H1 (cell line): ENCODE results near the gene MSMP. TPM values are rescaled to one million over a fixed set of nuclear protein-coding genes. Genes with fewer than 3 reads are reported as not detected.

Experiments used
- CTCF ChIA-PET: fragments of 300-600 bp; sonication (Branson Sonifier 250); formaldehyde crosslinking; loops from one replicate; lab custom pipeline; 2021; ENCODE audit not compliant: partially characterized antibody; lab: Charles Lee
- POLR2A ChIA-PET: fragments of 300-600 bp; sonication (Branson Sonifier 250); formaldehyde crosslinking; loops from one replicate; lab custom pipeline; 2021; ENCODE audit warnings: inconsistent platforms; ENCODE audit not compliant: partially characterized antibody; lab: Charles Lee
- DNase-seq, 2 experiments: peaks; one replicate each; pipeline versions ENCODE4 v3.0.0 to v3.0.0-alpha.2; 2010 to 2022; ENCODE audit warnings: low spot score in 2 of 2, low read depth in 1 of 2, mixed read lengths in 1 of 2
- FAIRE-seq: peaks from 2 replicates; lab custom pipeline; 2011; peaks lifted over from hg19 to GRCh38; lab: Jason Lieb, UNC
- H2AFZ ChIP-seq: 2 replicates; pipeline ENCODE4 v1.8.1; 2012; ENCODE audit warnings: low read length, inconsistent platforms
- H2AK5ac ChIP-seq: 2 replicates; pipeline ENCODE4 v1.6.1; 2013; ENCODE audit warnings: low read depth, low read length
- H2BK120ac ChIP-seq: replicated peaks from 2 replicates; pipeline ENCODE3; 2013; ENCODE audit warnings: low read depth, low read length, inconsistent platforms
- H2BK12ac ChIP-seq: 2 replicates; pipeline ENCODE4 v1.6.1; 2013; ENCODE audit warnings: low read depth, low read length
- H2BK15ac ChIP-seq: 2 replicates; pipeline ENCODE4 v1.6.1; 2013; ENCODE audit warnings: low read length
- H2BK20ac ChIP-seq: 2 replicates; pipeline ENCODE4 v1.6.1; 2013; ENCODE audit warnings: low read length
- H2BK5ac ChIP-seq: 2 replicates; pipeline ENCODE4 v1.6.1; 2013; ENCODE audit warnings: low read depth, low read length
- H3K14ac ChIP-seq: 2 replicates; pipeline ENCODE4 v1.6.1; 2013; ENCODE audit warnings: inconsistent platforms; ENCODE audit not compliant: insufficient read length
- H3K18ac ChIP-seq: 2 replicates; pipeline ENCODE4 v1.6.1; 2013; ENCODE audit warnings: low read length; ENCODE audit errors: extremely low read depth
- H3K23ac ChIP-seq: 2 replicates; pipeline ENCODE4 v1.6.1; 2013; ENCODE audit warnings: inconsistent platforms; ENCODE audit not compliant: insufficient read length
- H3K23me2 ChIP-seq: 2 replicates; pipeline ENCODE4 v1.6.1; 2013; ENCODE audit warnings: low read depth, low read length
- H3K27ac ChIP-seq: 2 replicates; pipeline ENCODE4 v1.6.1; 2011; ENCODE audit warnings: low read depth, low read length, inconsistent platforms
- H3K27me3 ChIP-seq, 4 experiments: replicated peaks in 1 of 4; 1 replicate in 1 of 4; 2 replicates in 3 of 4; pipeline versions ENCODE4 v1.6.1 to v1.8.1; 2011 to 2013; ENCODE audit warnings: low read length in 3 of 4, mild to moderate bottlenecking in 3 of 4, inconsistent platforms in 2 of 4, mixed read lengths in 2 of 4, moderate library complexity in 1 of 4; ENCODE audit not compliant: control insufficient read depth in 3 of 4, insufficient read depth in 3 of 4; ENCODE audit errors: extremely low read depth in 1 of 4
- H3K36me3 ChIP-seq, 4 experiments: 2 replicates each; pipeline versions ENCODE4 v1.6.1 to v1.8.1; 2011 to 2013; ENCODE audit warnings: mild to moderate bottlenecking in 4 of 4, low read length in 3 of 4, moderate library complexity in 2 of 4, control low read depth in 1 of 4, inconsistent platforms in 1 of 4; ENCODE audit not compliant: insufficient read depth in 4 of 4, control insufficient read depth in 2 of 4
- H3K4ac ChIP-seq: replicated peaks from 2 replicates; pipeline ENCODE3; 2013; ENCODE audit warnings: low read length, low read depth, mixed read lengths, inconsistent platforms; ENCODE audit not compliant: insufficient read length
- H3K4me1 ChIP-seq, 4 experiments: replicated peaks in 1 of 4; 1 replicate in 1 of 4; 2 replicates in 3 of 4; pipeline versions ENCODE4 v1.6.1 to v1.8.1; 2011 to 2013; ENCODE audit warnings: low read length in 3 of 4, inconsistent platforms in 2 of 4, mixed read lengths in 1 of 4; ENCODE audit not compliant: insufficient read depth in 4 of 4, control insufficient read depth in 3 of 4
- H3K4me2 ChIP-seq, 2 experiments: 2 replicates each; pipeline versions ENCODE4 v1.6.1 to v1.8.1; 2011 to 2013; ENCODE audit warnings: low read depth in 2 of 2, low read length in 2 of 2, control low read depth in 1 of 2, inconsistent platforms in 1 of 2, mild to moderate bottlenecking in 1 of 2; ENCODE audit not compliant: insufficient read depth in 1 of 2
- H3K4me3 ChIP-seq, 4 experiments: fragments of 200-600, 300-600 bp in 1 of 4; sonication (generic), shearing (Covaris generic), sonication (Bioruptor Twin) in 1 of 4; 2 replicates each; pipeline versions ENCODE4 v1.5.1 to v1.8.1; 2011 to 2016; ENCODE audit warnings: low read length in 4 of 4, low read depth in 3 of 4, control low read depth in 2 of 4, inconsistent platforms in 2 of 4, mild to moderate bottlenecking in 2 of 4, mixed read lengths in 1 of 4, moderate library complexity in 1 of 4; ENCODE audit not compliant: insufficient read depth in 2 of 4; ENCODE audit errors: extremely low read depth in 1 of 4
- H3K56ac ChIP-seq: replicated peaks from 2 replicates; pipeline ENCODE3; 2013; ENCODE audit warnings: low read depth, mild to moderate bottlenecking, mixed read lengths, low read length, inconsistent platforms; ENCODE audit not compliant: insufficient read length
- H3K79me1 ChIP-seq: 2 replicates; pipeline ENCODE4 v1.6.1; 2013; ENCODE audit warnings: low read depth, low read length, control low read depth
- H3K79me2 ChIP-seq, 2 experiments: 2 replicates each; pipeline versions ENCODE4 v1.6.1 to v1.8.1; 2012 to 2013; ENCODE audit warnings: low read length in 2 of 2, mild to moderate bottlenecking in 2 of 2, inconsistent platforms in 1 of 2; ENCODE audit not compliant: insufficient read depth in 2 of 2, control insufficient read depth in 1 of 2
- H3K9ac ChIP-seq, 4 experiments: replicated peaks in 1 of 4; 1 replicate in 1 of 4; 2 replicates in 3 of 4; pipeline versions ENCODE4 v1.6.1 to v1.8.1; 2011 to 2013; ENCODE audit warnings: low read depth in 3 of 4, low read length in 3 of 4, control low read depth in 2 of 4, mild to moderate bottlenecking in 2 of 4, moderate library complexity in 2 of 4, inconsistent platforms in 1 of 4; ENCODE audit errors: extremely low read depth in 1 of 4
- H3K9me3 ChIP-seq, 2 experiments: 2 replicates each; pipeline versions ENCODE4 v1.6.1 to v1.8.1; 2012 to 2013; ENCODE audit warnings: mild to moderate bottlenecking in 2 of 2, moderate library complexity in 2 of 2, control low read depth in 1 of 2, inconsistent platforms in 1 of 2, low read depth in 1 of 2, low read length in 1 of 2, mixed read lengths in 1 of 2; ENCODE audit not compliant: insufficient read depth in 2 of 2
- H4K20me1 ChIP-seq, 2 experiments: replicated peaks in 1 of 2; 2 replicates each; pipeline versions ENCODE3 to v1.8.1; 2011 to 2013; ENCODE audit warnings: inconsistent platforms in 2 of 2, low read length in 2 of 2, mild to moderate bottlenecking in 1 of 2; ENCODE audit not compliant: insufficient read depth in 2 of 2, control insufficient read depth in 1 of 2
- H4K5ac ChIP-seq: 2 replicates; pipeline ENCODE4 v1.6.1; 2013; ENCODE audit warnings: low read length, low read depth, mixed read lengths, inconsistent platforms; ENCODE audit not compliant: insufficient read length
- H4K8ac ChIP-seq: 2 replicates; pipeline ENCODE4 v1.8.0; 2013; ENCODE audit warnings: mild to moderate bottlenecking, moderate library complexity, low read length, inconsistent platforms; ENCODE audit not compliant: insufficient read depth; ENCODE audit errors: extremely low read depth
- H4K91ac ChIP-seq: replicated peaks from 2 replicates; pipeline ENCODE3; 2013; ENCODE audit warnings: low read length, mixed read lengths, inconsistent platforms; ENCODE audit not compliant: insufficient read length
- BCL11A ChIP-seq, 2 experiments: IDR thresholded peaks; one replicate each; pipeline ENCODE4 v1.6.1; 2011; ENCODE audit warnings: low read depth in 2 of 2, low read length in 2 of 2, mild to moderate bottlenecking in 2 of 2
- HDAC2 ChIP-seq, 2 experiments: fragments of 300-600 bp in 1 of 2; sonication (generic) in 1 of 2; IDR thresholded peaks; 2 replicates each; pipeline ENCODE4 v1.6.1; 2011 to 2012; ENCODE audit warnings: low read depth in 2 of 2, low read length in 2 of 2, mild to moderate bottlenecking in 2 of 2, moderate library complexity in 2 of 2, borderline replicate concordance in 1 of 2, inconsistent platforms in 1 of 2
- MAFK ChIP-seq: IDR thresholded peaks from 2 replicates; pipeline ENCODE4 v1.6.1; 2012; ENCODE audit warnings: low read depth, mild to moderate bottlenecking, improper control_type of control experiment, low read length
- RXRA ChIP-seq: IDR thresholded peaks from 2 replicates; pipeline ENCODE4 v1.6.1; 2011; ENCODE audit warnings: low read depth, mild to moderate bottlenecking, low read length, moderate library complexity; ENCODE audit not compliant: insufficient read depth
- SIN3A ChIP-seq, 2 experiments: IDR thresholded peaks in 1 of 2; conservative IDR thresholded peaks in 1 of 2; 2 replicates each; pipeline ENCODE4 v1.6.1; 2011 to 2012; ENCODE audit warnings: low read length in 2 of 2, improper control_type of control experiment in 1 of 2, low read depth in 1 of 2, mild to moderate bottlenecking in 1 of 2
- SIX5 ChIP-seq: IDR thresholded peaks from 2 replicates; pipeline ENCODE4 v1.6.1; 2011; ENCODE audit warnings: mild to moderate bottlenecking, low read depth, low read length
- TBP ChIP-seq: IDR thresholded peaks from 2 replicates; pipeline ENCODE4 v1.6.1; 2011; ENCODE audit warnings: low read depth, low read length, improper control_type of control experiment
- WGBS, 2 experiments: shearing (Covaris generic) in 1 of 2; methylation state at CpG; one replicate each; pipeline versions ENCODE4 v1.1.6 to v1.1.7; 2013 to 2015; ENCODE audit warnings: low lambda C conversion rate in 2 of 2, mixed read lengths in 2 of 2, inconsistent platforms in 1 of 2, low coverage in 1 of 2, missing lambda C conversion rate in 1 of 2; ENCODE audit not compliant: insufficient replicate concordance in 2 of 2, insufficient coverage in 1 of 2, insufficient read length in 1 of 2; ENCODE audit errors: extremely low coverage in 1 of 2, missing lambda C conversion rate in 1 of 2; 5-methylcytosine and 5-hydroxymethylcytosine counted together
- polyA plus RNA-seq, 7 experiments: library from polyadenylated mRNA; depleted of rRNA in 3 of 7; stranded (reverse) in 5 of 7; unstranded in 2 of 7; fragments of >200 nt in 5 of 7; fragments of 200-250 nt in 2 of 7; gene quantifications; 1 replicate in 5 of 7; 2 replicates in 1 of 7; 4 replicates in 1 of 7; pipeline versions ENCODE4 v1.2.1 to v1.2.3, GENCODE V29; 2011 to 2013; ENCODE audit warnings: missing spikeins in 2 of 7, mixed read lengths in 2 of 7
- total RNA-seq: library from RNA; stranded (reverse); fragmentation: NEBNext Ultra II Directional; extraction: Animal tissue kit (Norgen Biotek cat#: 25700); gene quantifications from 2 replicates; pipeline ENCODE4 v1.2.1, GENCODE V29; 2021
- TF ChIP-seq, protein P1 (sequence below): IDR thresholded peaks from 2 replicates; pipeline ENCODE4 v1.6.1; 2012; ENCODE audit warnings: inconsistent platforms

Gene MSMP
- total and polyA plus RNA-seq, 2 of the 8 experiments (the other 6 are each of a cell fraction or from before 2014, with no cell fraction given): 0.53 TPM; not detected in 1

DNA sequence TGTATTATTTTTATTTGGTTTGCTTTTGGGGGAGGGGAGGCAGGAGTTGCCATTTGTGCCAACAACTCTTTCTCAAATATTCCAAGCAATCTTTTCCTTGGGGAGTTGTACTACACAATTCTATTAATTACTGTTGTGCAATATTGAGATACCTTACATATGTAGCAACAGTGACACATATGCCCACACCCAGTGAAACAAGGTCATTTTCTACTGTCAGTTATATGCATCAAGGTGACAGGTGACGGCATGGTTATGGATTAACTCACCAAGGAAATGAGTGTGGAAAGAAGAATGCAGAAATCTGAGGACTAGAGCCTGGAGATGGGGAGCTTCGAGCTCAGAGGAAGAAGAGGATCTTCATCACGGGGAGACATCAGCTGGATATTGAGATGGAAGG lies 17.9 kb upstream of the MSMP start:
- peaks cover 0 to 6% (median 4%) of the 10 kb centered on the region in 4 experiments; a peak in 6 of 7 replicates for H3K4me1 ChIP-seq
- no peak overlapping the region for H2BK5ac ChIP-seq
- no peak overlapping the region for H2BK15ac ChIP-seq
- no peak overlapping the region for H2AK5ac ChIP-seq
- H3K9me3 ChIP-seq: no peaks in the 10 kb centered on the region
- 95% methylated on average over 3 of the region's 3 CpGs; no CpG with 5 or more reads in 1 of the 2 experiments for WGBS, 2 experiments
- H3K23ac ChIP-seq: no peak overlapping the region
- no peak overlapping the region for H3K56ac ChIP-seq
- ChIA-PET POLR2A (interaction anchor here (1.2 kb wide), 1 partner anchor 38 kb away, joined by 3 read pairs; no protein-coding TSS in a partner anchor), CTCF (interaction anchor here (1.2 to 3.2 kb wide), 3 partner anchors 9 to 114 kb away, joined by 3 to 12 read pairs (median 4); partner anchors contain the start of genes CCDC107 and RMRP)
- H3K79me1 ChIP-seq: no peaks in the 10 kb centered on the region
- no peak overlapping the region for H3K18ac ChIP-seq
- no peaks in the 10 kb centered on the region for H3K36me3 ChIP-seq
- no peak for TF ChIP-seq SIX5
- no peak for TF ChIP-seq BCL11A (IDR thresholded peaks at IDR 0.05; ENCODE audit: low read depth in 2 of 2, low read length in 2 of 2)
- TF ChIP-seq SIN3A (conservative IDR thresholded peaks at IDR 0.05 in 1 of 2, IDR thresholded peaks at IDR 0.05 in 1 of 2; ENCODE audit: low read depth in 1 of 2, low read length in 2 of 2): no peak
- TF ChIP-seq MAFK: no peak
- TF ChIP-seq TBP: no peak
- no peak for TF ChIP-seq RXRA
- TF ChIP-seq, protein P1, sequence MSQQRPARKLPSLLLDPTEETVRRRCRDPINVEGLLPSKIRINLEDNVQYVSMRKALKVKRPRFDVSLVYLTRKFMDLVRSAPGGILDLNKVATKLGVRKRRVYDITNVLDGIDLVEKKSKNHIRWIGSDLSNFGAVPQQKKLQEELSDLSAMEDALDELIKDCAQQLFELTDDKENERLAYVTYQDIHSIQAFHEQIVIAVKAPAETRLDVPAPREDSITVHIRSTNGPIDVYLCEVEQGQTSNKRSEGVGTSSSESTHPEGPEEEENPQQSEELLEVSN: no peak
- TF ChIP-seq HDAC2 (IDR thresholded peaks at IDR 0.05; ENCODE audit: borderline replicate concordance in 1 of 2, low read depth in 2 of 2, low read length in 2 of 2): no peak
- no peak for FAIRE-seq
- H3K14ac ChIP-seq: no peak overlapping the region
- H3K4me3 ChIP-seq: no peak overlapping the region
- H3K9ac ChIP-seq: no peak overlapping the region
- H3K4ac ChIP-seq: no peak overlapping the region
- H3K27me3 ChIP-seq: no peaks in the 10 kb centered on the region
- no peak overlapping the region for H2BK120ac ChIP-seq
- no peak for DNase-seq
- H3K4me2 ChIP-seq: no peak overlapping the region
- H4K8ac ChIP-seq: no peak overlapping the region
- no peak overlapping the region for H2BK12ac ChIP-seq
- no peak overlapping the region for H4K5ac ChIP-seq
- no peak overlapping the region for H2BK20ac ChIP-seq
- no peak overlapping the region for H3K27ac ChIP-seq
- no peak overlapping the region for H2AFZ ChIP-seq
- H3K79me2 ChIP-seq: no peaks in the 10 kb centered on the region
- H4K91ac ChIP-seq: no peak overlapping the region
- no peaks in the 10 kb centered on the region for H4K20me1 ChIP-seq
- H3K23me2 ChIP-seq: no peaks in the 10 kb centered on the region
